ENCODE results near the gene MRRF.

DNA sequence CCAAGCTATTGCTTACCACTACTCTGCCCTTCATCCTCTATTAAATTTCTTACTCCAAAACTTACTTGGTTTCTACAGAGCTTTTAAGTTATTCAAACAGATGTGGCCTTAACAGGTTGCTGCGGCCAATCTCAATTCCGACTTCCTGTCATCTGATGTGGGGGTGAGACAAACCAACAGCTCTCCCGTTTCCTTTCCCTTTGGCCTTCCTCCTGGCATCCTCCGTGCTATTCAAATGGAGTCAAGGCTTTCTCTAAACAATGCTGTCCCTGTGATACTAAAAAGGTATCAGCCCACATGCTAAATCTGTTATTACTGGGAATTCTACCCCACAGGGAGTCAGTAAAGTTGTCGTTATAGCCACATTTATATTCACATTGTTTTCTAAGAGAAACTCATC, 11.9 kb upstream of the MRRF start:
- TF ChIP-seq, protein P1, sequence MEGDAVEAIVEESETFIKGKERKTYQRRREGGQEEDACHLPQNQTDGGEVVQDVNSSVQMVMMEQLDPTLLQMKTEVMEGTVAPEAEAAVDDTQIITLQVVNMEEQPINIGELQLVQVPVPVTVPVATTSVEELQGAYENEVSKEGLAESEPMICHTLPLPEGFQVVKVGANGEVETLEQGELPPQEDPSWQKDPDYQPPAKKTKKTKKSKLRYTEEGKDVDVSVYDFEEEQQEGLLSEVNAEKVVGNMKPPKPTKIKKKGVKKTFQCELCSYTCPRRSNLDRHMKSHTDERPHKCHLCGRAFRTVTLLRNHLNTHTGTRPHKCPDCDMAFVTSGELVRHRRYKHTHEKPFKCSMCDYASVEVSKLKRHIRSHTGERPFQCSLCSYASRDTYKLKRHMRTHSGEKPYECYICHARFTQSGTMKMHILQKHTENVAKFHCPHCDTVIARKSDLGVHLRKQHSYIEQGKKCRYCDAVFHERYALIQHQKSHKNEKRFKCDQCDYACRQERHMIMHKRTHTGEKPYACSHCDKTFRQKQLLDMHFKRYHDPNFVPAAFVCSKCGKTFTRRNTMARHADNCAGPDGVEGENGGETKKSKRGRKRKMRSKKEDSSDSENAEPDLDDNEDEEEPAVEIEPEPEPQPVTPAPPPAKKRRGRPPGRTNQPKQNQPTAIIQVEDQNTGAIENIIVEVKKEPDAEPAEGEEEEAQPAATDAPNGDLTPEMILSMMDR (IDR thresholded peaks at IDR 0.05), result no peak
- no peak for TF ChIP-seq EZH2 (IDR thresholded peaks at IDR 0.05)
